Measurements from ENCODE around the gene TWIST2.

GRCh38 chr2:238938401-238939055 lies 90.6 kb downstream of the TWIST2 start:
- TF ChIP-seq POLR2AphosphoS5 (IDR thresholded peaks at IDR 0.05; ENCODE audit: low read depth, low read length) (no peak), RXRA (IDR thresholded peaks at IDR 0.05; ENCODE audit: borderline replicate concordance, low read depth) (no peak), CTCF (IDR thresholded peaks at IDR 0.05) (no peak), USF1 (IDR thresholded peaks at IDR 0.05; ENCODE audit: borderline replicate concordance, low read depth) (no peak), JUND (IDR thresholded peaks at IDR 0.05) (no peak), USF2 (IDR thresholded peaks at IDR 0.05; ENCODE audit: borderline replicate concordance, low read depth, low read length) (no peak)
